Mesothelial cell of epicardium (in vitro differentiated cells): ENCODE results near the gene ALOXE3. TPM values are rescaled to one million over a fixed set of nuclear protein-coding genes. Genes with fewer than 3 reads are reported as not detected.

ENCODE experiments used
- DNase-seq, 2 experiments: peaks; one replicate each; pipeline ENCODE4 v3.0.0; 2021; ENCODE audit warnings: low spot score in 2 of 2; ENCODE audit not compliant: unreplicated experiment in 2 of 2
- H3K27ac Mint-ChIP-seq: 2 replicates; pipeline ENCODE4 v1.8.0; 2021; ENCODE audit warnings: mixed read lengths
- H3K27me3 Mint-ChIP-seq: 2 replicates; pipeline ENCODE4 v1.8.0; 2021; ENCODE audit warnings: low read depth, mixed read lengths
- H3K36me3 Mint-ChIP-seq: 2 replicates; pipeline ENCODE4 v1.8.0; 2021; ENCODE audit warnings: mixed read lengths
- H3K4me1 Mint-ChIP-seq: 2 replicates; pipeline ENCODE4 v1.8.0; 2021; ENCODE audit warnings: mixed read lengths
- H3K4me3 Mint-ChIP-seq: 2 replicates; pipeline ENCODE4 v1.8.0; 2021; ENCODE audit warnings: mild to moderate bottlenecking, moderate library complexity, mixed read lengths
- H3K9me3 Mint-ChIP-seq: 2 replicates; pipeline ENCODE4 v1.8.0; 2021; ENCODE audit warnings: mixed read lengths
- total RNA-seq: library from RNA; stranded (reverse); gene quantifications from 3 replicates; pipeline ENCODE4 v1.2.1, GENCODE V29; 2021
- TF ChIP-seq, protein P1 (sequence below): fragments of 200-600 bp; sonication (generic); IDR thresholded peaks from one replicate; pipeline ENCODE4 v1.5.0; 2021; ENCODE audit warnings: antibody characterized with exemption; ENCODE audit not compliant: unreplicated experiment

The ALOXE3 gene
- total RNA-seq, result 0.09 to 0.13 TPM in 2 of 3 replicates, not detected in the other

DNA sequence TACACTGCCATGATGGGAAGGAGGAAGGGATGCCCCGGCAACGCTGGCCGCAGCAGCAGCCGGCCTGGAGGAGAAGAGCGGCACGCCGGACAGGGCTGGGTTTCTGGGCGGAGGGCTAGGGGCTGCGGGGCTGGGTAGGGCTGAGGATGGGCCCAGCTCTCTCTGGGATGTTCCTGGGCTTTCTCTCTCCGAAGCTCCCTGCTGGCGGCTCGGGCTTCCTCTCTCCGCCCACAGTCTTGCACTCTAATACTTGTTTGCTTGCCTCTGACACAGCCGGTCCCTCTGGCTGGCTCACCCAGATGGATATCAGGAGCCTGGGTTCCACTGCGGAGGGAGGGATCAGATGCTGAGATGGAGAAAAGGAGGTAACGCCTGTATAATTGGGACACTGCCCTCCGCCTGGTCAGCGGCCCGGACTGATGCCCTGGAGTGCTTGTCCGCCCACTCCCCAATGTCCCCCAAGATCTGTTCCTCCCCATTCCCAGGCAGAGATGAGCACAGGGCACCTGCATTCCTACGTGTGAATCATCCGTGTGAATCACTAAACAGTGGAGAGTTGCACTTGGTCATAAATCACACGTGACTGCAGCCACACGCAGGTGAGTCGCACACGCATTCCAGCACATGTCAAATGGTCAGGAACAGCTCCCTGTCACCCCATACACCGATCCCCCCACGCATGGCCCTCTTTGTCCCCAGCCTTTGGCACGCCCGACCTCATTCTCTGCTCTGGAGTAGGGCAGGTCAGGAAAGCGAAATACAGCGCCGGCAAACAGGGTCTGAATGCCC lies at the start of gene ALOXE3:
Gene ALOXE3 (minus strand): TSS at position 535 of the 789 bp plus-strand sequence. CDS start 524 bp downstream, at position 11.
- H3K27ac Mint-ChIP-seq, result peak within 1 kb of the TSS; percentile 96
- peak in 1 of 2 experiments; percentile 54 for DNase-seq
- H3K4me1 Mint-ChIP-seq, result peaks cover 31% of the 10 kb centered on the region
- no peaks in the 10 kb centered on the region for H3K36me3 Mint-ChIP-seq
- H3K27me3 Mint-ChIP-seq, result peaks cover 80% of the 10 kb centered on the region
- TF ChIP-seq, protein P1, sequence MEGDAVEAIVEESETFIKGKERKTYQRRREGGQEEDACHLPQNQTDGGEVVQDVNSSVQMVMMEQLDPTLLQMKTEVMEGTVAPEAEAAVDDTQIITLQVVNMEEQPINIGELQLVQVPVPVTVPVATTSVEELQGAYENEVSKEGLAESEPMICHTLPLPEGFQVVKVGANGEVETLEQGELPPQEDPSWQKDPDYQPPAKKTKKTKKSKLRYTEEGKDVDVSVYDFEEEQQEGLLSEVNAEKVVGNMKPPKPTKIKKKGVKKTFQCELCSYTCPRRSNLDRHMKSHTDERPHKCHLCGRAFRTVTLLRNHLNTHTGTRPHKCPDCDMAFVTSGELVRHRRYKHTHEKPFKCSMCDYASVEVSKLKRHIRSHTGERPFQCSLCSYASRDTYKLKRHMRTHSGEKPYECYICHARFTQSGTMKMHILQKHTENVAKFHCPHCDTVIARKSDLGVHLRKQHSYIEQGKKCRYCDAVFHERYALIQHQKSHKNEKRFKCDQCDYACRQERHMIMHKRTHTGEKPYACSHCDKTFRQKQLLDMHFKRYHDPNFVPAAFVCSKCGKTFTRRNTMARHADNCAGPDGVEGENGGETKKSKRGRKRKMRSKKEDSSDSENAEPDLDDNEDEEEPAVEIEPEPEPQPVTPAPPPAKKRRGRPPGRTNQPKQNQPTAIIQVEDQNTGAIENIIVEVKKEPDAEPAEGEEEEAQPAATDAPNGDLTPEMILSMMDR, result no peak
- H3K4me3 Mint-ChIP-seq, result peak within 1 kb of the TSS; percentile 92
- no peaks in the 10 kb centered on the region for H3K9me3 Mint-ChIP-seq

DNA sequence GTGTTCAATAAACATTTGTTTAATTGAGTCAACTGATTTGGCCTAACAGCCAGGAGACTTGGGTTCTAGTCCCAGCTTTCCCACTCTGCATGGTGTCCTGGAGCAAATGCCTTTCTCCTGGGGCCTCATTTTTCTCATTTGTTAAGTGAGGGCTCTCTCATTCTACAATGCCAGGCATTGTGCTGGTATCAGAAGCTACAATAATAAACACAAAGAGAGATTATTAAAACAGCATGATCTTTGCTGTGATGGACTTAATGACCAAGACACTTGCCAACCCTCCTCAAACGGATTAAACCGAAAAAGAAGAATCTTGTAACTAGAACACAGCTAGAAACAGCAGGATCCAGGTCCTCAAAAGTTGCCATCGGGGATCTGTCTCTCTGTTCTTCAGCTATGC lies 49.2 kb upstream of the ALOXE3 start:
- no peaks in the 10 kb centered on the region for H3K9me3 Mint-ChIP-seq
- no peak overlapping the region for H3K27ac Mint-ChIP-seq
- TF ChIP-seq, protein P1, result no peak
- H3K36me3 Mint-ChIP-seq, result no peaks in the 10 kb centered on the region
- peaks cover 18% of the 10 kb centered on the region for H3K4me1 Mint-ChIP-seq
- H3K27me3 Mint-ChIP-seq, result no peaks in the 10 kb centered on the region
- no peak for DNase-seq
- no peak overlapping the region for H3K4me3 Mint-ChIP-seq

DNA sequence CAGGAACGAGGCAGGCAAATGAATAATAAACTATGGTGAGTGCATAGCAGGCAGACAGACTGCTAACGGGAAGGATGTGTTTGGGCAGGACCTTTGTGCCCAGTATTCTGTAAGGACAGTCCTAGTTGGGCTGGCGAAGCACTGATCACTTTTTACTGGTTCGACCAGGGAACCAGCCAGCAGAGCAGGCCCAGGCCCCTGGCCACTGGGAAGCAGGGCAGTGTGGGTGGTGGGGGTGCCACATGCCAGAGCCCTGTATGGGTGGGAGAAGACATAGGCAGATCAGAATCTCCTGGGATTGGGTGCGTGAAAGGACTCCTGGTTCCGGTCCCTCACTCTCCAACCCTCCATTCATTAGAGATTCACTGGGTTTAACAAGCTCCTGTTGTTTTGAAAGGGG lies 48.4 kb upstream of the ALOXE3 start:
- H3K27me3 Mint-ChIP-seq, result no peaks in the 10 kb centered on the region
- TF ChIP-seq, protein P1, result no peak
- no peak overlapping the region for H3K27ac Mint-ChIP-seq
- no peaks in the 10 kb centered on the region for H3K9me3 Mint-ChIP-seq
- H3K4me1 Mint-ChIP-seq, result peaks cover 21% of the 10 kb centered on the region
- no peak overlapping the region for H3K4me3 Mint-ChIP-seq
- DNase-seq, result no peak
- H3K36me3 Mint-ChIP-seq, result no peaks in the 10 kb centered on the region

DNA sequence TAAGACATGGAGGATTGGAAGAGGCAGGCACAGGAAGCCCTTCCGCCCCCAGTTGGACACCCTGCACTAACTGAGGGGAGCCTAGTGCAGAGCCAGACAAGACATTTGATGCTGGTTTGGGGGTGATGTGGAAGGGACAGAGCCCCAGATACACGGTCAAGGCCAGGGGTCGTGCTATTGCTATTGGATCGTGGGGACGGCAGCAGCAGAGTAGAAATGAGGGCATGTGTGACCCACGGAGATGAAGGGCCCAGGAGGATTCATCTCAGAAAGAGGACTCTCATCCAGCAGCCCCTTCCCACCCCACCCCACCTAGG lies 46.5 kb upstream of the ALOXE3 start:
- Mint-ChIP-seq H3K27ac (peak overlapping the region; percentile 88), H3K4me1 (peaks cover 35% of the 10 kb centered on the region), H3K27me3 (no peaks in the 10 kb centered on the region), H3K9me3 (no peaks in the 10 kb centered on the region), H3K36me3 (no peaks in the 10 kb centered on the region), H3K4me3 (peak overlapping the region; percentile 88)
- no peak for DNase-seq
- TF ChIP-seq, protein P1, result no peak

DNA sequence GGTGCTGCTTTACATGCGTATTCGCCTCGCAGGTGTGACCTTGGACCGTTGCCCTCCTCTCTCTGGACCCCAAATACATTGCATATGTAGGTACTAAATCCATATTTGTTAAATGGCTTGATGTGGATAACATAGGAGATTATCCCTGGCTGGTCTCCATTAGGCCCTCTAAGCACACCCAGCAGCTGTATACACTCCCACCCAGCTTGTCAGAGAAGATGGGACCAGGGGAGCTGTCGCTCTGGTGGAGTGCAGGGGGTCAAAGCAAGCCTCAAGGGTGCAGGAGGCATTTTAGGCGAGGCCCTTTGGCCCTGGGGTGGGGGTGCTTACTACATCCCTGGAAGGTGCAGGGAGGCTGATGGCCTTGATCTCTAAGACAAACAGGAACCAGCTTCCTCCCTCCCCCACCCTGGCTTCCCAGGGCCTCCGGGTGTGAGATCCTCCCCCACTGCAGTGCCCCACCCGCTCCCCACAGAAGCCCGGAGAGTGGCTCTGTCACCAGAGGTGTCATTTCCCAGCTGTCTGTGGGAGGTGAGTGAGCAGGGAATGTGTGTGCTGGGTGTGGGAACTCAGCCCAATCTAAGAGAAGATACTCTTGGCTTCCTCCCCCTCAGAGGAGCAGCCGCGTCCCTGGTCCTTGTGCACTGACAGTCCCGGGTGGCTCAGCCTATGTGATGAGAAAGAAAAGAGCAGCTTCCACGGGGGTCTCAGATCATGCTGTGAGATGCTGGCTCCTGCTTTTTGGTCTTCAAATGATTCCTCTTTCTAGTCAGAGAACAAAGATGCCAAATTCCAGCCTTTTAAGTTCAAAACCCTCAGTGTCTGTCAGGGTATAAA lies 45.9 kb upstream of the ALOXE3 start:
- peak overlapping the region; percentile 88 for H3K27ac Mint-ChIP-seq
- DNase-seq, result no peak

More for the DNA sequence above, 45.9 kb upstream of the ALOXE3 start:
- H3K27me3 Mint-ChIP-seq, result no peaks in the 10 kb centered on the region
- peaks cover 35% of the 10 kb centered on the region for H3K4me1 Mint-ChIP-seq
- no peaks in the 10 kb centered on the region for H3K9me3 Mint-ChIP-seq
- peak overlapping the region; percentile 88 for H3K4me3 Mint-ChIP-seq
- TF ChIP-seq, protein P1, result no peak
- no peaks in the 10 kb centered on the region for H3K36me3 Mint-ChIP-seq
